GM10847 (cell line): ENCODE data around the gene SLC9C1.

Experiments used
- POLR2A ChIP-seq: IDR thresholded peaks from 2 replicates; pipeline ENCODE4 v1.6.1; 2011; ENCODE audit not compliant: insufficient read length; ENCODE audit errors: extremely low read depth

The SLC9C1 gene

DNA sequence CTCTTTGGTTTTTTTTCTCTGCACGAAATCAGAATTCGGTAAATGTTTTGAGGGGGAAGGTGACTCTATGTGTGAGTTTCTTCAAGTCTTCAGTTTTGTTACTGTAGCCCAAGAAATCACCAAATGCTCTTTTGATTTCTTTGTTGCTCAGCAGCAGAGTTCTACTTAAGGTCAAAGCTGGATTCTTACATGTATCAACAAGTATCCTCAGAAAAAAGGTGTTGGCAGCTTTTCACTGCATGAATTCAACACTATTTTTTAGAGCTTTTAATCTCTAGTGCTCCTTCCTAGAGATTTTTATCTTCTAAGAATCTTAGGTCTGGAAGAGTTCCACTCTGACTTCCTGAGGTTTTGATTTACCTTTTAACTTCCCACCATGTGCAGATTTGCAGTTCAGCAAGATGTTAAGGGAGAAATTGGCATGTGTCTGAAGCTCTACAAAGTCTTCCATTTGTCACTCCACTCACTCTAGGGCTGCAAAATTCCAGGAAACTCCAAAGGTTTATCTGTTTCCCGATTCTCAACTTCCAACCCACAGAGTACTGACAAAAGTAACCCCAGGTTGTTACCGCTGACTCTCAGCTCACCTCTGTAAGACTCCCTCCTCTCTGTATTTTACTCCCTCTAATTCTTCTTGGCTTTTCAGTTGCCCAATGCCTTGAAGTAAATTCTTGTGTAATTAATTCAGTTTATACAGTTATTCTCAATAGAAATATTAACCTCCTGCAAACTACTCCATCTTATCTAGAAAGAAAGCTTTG lies 25.7 kb upstream of the SLC9C1 start:
- TF ChIP-seq POLR2A, result no peak

DNA sequence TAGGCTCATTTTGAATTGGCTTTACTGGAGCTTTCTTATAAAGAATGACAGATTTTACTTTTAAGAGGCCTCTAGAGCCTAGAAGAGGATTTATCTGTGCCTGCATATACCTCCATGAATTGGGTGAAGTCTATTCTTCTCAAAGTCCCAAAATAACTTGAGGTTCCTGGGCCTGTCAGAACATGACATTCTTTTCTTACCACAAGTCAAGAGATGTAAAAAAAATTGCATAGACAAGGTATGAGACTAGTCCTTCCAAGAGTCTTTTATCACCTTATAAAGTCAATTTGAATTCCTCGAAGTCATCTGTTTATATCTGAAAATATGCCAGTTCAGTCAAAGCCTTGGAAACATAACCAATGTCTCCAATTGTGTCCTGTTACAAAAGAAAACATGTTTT lies 21.8 kb upstream of the SLC9C1 start:
- TF ChIP-seq POLR2A, result no peak

DNA sequence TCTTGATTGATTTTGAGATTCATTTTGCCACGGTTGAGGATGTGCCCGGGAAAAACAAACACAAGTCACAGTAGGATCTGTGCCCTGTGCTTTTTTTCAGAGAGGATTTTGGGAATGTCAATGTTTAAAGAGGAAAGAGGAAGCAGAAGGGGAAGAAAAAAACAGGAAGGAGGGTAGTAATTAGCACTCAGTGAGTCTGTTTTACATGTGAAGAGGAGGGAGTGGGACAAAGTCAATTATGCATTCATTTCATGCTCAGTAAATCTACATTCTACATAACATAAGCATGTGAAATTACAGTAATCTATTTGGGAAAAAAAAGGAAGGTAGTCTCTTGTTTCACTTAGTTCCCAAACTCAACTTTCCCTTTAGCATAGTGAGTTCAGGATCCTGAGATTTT lies 20.6 kb upstream of the SLC9C1 start:
- TF ChIP-seq POLR2A, result no peak

- TF ChIP-seq POLR2A, result no peak
These were observed 14.3 kb upstream of the SLC9C1 start for GRCh38 chr3:112308151-112308911.

- no peak for TF ChIP-seq POLR2A
These were observed 13.5 kb upstream of the SLC9C1 start for GRCh38 chr3:112307557-112307956.

DNA sequence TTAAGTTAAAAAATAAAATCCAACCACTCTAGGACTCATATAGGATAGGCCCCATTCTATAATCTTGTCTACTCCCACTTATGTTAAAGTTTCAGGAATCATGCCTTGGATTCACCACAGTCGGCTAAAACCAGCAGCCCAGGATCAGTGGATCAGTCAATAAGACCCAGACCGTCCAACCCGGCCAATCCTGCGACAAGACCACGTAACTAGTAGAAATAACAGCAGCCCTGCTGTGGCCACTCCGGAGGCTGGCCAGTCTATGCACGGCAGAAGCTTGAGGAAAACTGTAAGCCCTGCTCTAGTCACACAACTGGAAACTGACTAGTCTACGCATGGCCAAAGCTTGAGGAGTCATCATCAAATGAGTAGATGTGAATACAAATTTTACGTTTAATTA lies 12.8 kb upstream of the SLC9C1 start:
- TF ChIP-seq POLR2A, result no peak

- no peak for TF ChIP-seq POLR2A
These were observed 10.6 kb upstream of the SLC9C1 start for GRCh38 chr3:112304611-112305010.

GRCh38 chr3:112303764-112304325 lies 9.8 kb upstream of the SLC9C1 start:
- TF ChIP-seq POLR2A, result no peak

- TF ChIP-seq POLR2A, result no peak
These were observed 9.1 kb upstream of the SLC9C1 start for GRCh38 chr3:112302881-112303763.

- no peak for TF ChIP-seq POLR2A
These were observed 8.3 kb upstream of the SLC9C1 start for GRCh38 chr3:112302150-112302830.

- TF ChIP-seq POLR2A, result no peak
These were observed 4.8 kb upstream of the SLC9C1 start for GRCh38 chr3:112298781-112299180.

GRCh38 chr3:112297714-112298113 lies 3.7 kb upstream of the SLC9C1 start:
- TF ChIP-seq POLR2A, result no peak

- no peak for TF ChIP-seq POLR2A
These were observed 5.0 kb downstream of the SLC9C1 start for GRCh38 chr3:112289011-112289410.

DNA sequence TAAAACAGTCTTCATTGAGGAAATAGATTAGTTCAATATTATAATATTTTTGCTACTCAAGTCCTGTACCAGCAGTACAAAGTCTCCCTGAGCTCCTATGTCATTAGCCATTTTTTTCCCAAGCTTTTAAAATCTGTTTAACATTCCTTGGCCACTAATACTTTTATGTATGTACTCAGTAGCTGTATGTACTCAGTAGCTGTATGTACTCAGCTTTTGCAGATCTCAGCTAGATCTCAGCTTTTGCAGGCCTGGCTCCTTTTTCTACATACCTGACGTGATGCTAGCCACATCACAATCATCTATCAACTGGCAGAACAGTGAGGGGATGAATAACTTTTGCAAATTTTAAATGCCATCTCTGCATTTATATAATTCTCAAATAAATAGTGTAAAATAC lies 13.8 kb downstream of the SLC9C1 start:
- no peak for TF ChIP-seq POLR2A

- TF ChIP-seq POLR2A, result no peak
These were observed 20.5 kb downstream of the SLC9C1 start for GRCh38 chr3:112273536-112273935.
